ENCODE data around the gene UST. TPM values are rescaled to one million over a fixed set of nuclear protein-coding genes. Genes with fewer than 3 reads are reported as not detected.
"Not testable (repeated sequence)": the region's sequence is repeated elsewhere in the genome, so short reads cannot be mapped to it uniquely, and the experiment has no call there.

The UST gene
- total RNA-seq, 4 donors from 2014 or later: 2.9 to 12.0 (median 5.7) TPM

- WGBS, 2 donors: 79% methylated on average over 13 of the region's 13 CpGs
- no peak for TF ChIP-seq POLR2A (IDR thresholded peaks at IDR 0.05)
- no peak for TF ChIP-seq CTCF (IDR thresholded peaks at IDR 0.05)
- DNase-seq: no peak
- Histone ChIP-seq H3K4me1 (peaks cover 7 to 36% (median 8%) of the 10 kb centered on the region in 3 donors), H3K27ac (no peak overlapping the region), H3K9me3 (no peaks in the 10 kb centered on the region), H3K36me3 (no peaks in the 10 kb centered on the region), H3K4me3 (no peak overlapping the region), H3K27me3 (peaks cover 0 to 20% (median 0%) of the 10 kb centered on the region in 4 donors)
- intact Hi-C loops (cut with DNase I): no loop called here
Observed at GRCh38 chr6:148750838-148751792, 4.3 kb downstream of the UST start.

GRCh38 chr6:148751793-148752170 lies 5.0 kb downstream of the UST start:
- no peaks in the 10 kb centered on the region for H3K9me3 ChIP-seq
- peaks cover 6 to 32% (median 7%) of the 10 kb centered on the region in 3 donors for H3K4me1 ChIP-seq
- intact Hi-C loops (cut with DNase I): no loop called here
- no peaks in the 10 kb centered on the region for H3K36me3 ChIP-seq
- 67 to 78% methylated on average over 2 of the region's 2 CpGs for WGBS, 2 donors
- no peak overlapping the region for H3K27ac ChIP-seq
- no peak for TF ChIP-seq POLR2A (IDR thresholded peaks at IDR 0.05)
- no peak for TF ChIP-seq CTCF (IDR thresholded peaks at IDR 0.05)
- no peak for DNase-seq
- peaks cover 0 to 20% (median 0%) of the 10 kb centered on the region in 4 donors for H3K27me3 ChIP-seq
- H3K4me3 ChIP-seq: no peak overlapping the region

- intact Hi-C loops (cut with DNase I); H3K27ac ChIP-seq; H3K9me3 ChIP-seq; H3K36me3 ChIP-seq; DNase-seq; H3K27me3 ChIP-seq; H3K4me3 ChIP-seq: not testable (repeated sequence)
- WGBS, 2 donors: 43 to 57% methylated on average over 1 of the region's 1 CpG
- peaks cover 0 to 33% (median 3%) of the 10 kb centered on the region in 3 donors for H3K4me1 ChIP-seq
Observed at GRCh38 chr6:148755379-148755778, 8.5 kb downstream of the UST start.

- intact Hi-C loops (cut with DNase I): no loop called here
- Histone ChIP-seq H3K9me3 (no peaks in the 10 kb centered on the region), H3K4me3 (no peak overlapping the region), H3K27me3 (no peaks in the 10 kb centered on the region), H3K36me3 (no peaks in the 10 kb centered on the region), H3K4me1 (peaks cover 0 to 47% (median 18%) of the 10 kb centered on the region in 3 donors), H3K27ac (no peak overlapping the region)
- DNase-seq: no peak
- WGBS, 2 donors: 52% methylated on average over 2 of the region's 2 CpGs
- TF ChIP-seq POLR2A (IDR thresholded peaks at IDR 0.05): no peak
- TF ChIP-seq CTCF (IDR thresholded peaks at IDR 0.05): no peak
Observed at GRCh38 chr6:148757944-148758480, 11.2 kb downstream of the UST start.

GRCh38 chr6:148758492-148758891 lies 11.7 kb downstream of the UST start:
- H3K4me1 ChIP-seq: peaks cover 0 to 47% (median 18%) of the 10 kb centered on the region in 3 donors
- WGBS, 2 donors: 62 to 70% methylated on average over 6 of the region's 6 CpGs
- peaks cover 0 to 2% (median 0%) of the 10 kb centered on the region in 3 donors for H3K9me3 ChIP-seq
- peak overlapping the region in 1 of 4 donors; percentile 47 for H3K27ac ChIP-seq
- intact Hi-C loops (cut with DNase I): no loop called here
- H3K36me3 ChIP-seq: no peaks in the 10 kb centered on the region
- TF ChIP-seq POLR2A (IDR thresholded peaks at IDR 0.05) (no peak), CTCF (IDR thresholded peaks at IDR 0.05) (no peak)
- no peak overlapping the region for H3K4me3 ChIP-seq
- no peaks in the 10 kb centered on the region for H3K27me3 ChIP-seq
- DNase-seq: peak; percentile 41

Data from esophagus squamous epithelium (tissue), 5 donors.